Measurements from ENCODE around the gene OR56B1.

Gene OR56B1

DNA sequence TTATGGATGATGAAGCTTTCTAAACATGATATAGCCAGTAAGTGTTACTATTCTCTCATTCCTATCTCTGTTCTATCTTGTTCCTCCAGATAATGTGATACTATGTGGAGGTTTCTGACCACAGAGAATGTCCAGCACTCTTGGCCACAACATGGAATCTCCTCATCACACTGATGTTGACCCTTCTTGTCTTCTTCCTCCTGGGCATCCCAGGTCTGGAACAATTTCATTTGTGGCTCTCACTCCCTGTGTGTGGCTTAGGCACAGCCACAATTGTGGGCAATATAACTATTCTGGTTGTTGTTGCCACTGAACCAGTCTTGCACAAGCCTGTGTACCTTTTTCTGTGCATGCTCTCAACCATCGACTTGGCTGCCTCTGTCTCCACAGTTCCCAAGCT, 9.9 kb upstream of the OR56B1 start:
- TF ChIP-seq, protein P1, sequence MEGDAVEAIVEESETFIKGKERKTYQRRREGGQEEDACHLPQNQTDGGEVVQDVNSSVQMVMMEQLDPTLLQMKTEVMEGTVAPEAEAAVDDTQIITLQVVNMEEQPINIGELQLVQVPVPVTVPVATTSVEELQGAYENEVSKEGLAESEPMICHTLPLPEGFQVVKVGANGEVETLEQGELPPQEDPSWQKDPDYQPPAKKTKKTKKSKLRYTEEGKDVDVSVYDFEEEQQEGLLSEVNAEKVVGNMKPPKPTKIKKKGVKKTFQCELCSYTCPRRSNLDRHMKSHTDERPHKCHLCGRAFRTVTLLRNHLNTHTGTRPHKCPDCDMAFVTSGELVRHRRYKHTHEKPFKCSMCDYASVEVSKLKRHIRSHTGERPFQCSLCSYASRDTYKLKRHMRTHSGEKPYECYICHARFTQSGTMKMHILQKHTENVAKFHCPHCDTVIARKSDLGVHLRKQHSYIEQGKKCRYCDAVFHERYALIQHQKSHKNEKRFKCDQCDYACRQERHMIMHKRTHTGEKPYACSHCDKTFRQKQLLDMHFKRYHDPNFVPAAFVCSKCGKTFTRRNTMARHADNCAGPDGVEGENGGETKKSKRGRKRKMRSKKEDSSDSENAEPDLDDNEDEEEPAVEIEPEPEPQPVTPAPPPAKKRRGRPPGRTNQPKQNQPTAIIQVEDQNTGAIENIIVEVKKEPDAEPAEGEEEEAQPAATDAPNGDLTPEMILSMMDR (IDR thresholded peaks at IDR 0.05; ENCODE audit: low read length, missing control alignments), result no peak
- no peak overlapping the region for H3K4me3 ChIP-seq (replicated peaks; ENCODE audit: low read depth, low read length)
- DNase-seq (ENCODE audit: low read depth), result no peak

DNA sequence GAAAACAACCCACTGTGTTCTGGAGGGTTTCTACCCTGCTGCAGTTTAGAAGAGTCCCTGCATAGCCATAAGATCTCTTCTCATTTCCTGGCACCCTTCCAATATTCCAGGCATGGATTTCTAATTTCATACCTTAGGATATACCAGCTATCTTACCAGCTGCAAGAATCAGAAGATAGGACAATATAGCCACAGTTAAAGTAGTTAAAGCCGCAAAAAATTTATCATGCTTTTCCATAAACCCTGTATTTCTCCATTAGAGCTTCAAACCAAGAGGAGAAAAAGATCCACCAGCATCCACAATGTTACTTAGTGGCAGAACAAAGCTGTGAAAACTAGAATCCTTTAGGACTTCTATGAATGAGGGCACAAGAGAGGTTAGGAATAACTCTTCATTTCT, 8.6 kb upstream of the OR56B1 start:
- DNase-seq (ENCODE audit: low read depth), result no peak
- TF ChIP-seq, protein P1 (IDR thresholded peaks at IDR 0.05; ENCODE audit: low read length, missing control alignments), result no peak
- no peak overlapping the region for H3K4me3 ChIP-seq (replicated peaks; ENCODE audit: low read depth, low read length)

DNA sequence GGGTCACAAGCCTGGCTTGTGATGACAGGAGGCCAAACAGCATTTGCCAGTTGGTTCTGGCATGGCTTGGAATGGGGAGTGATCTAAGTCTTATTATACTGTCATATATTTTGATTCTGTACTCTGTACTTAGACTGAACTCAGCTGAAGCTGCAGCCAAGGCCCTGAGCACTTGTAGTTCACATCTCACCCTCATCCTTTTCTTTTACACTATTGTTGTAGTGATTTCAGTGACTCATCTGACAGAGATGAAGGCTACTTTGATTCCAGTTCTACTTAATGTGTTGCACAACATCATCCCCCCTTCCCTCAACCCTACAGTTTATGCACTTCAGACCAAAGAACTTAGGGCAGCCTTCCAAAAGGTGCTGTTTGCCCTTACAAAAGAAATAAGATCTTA, 843 bp downstream of the OR56B1 start:
- no peak overlapping the region for H3K4me3 ChIP-seq (replicated peaks; ENCODE audit: low read depth, low read length)
- peak; percentile 56 for DNase-seq (ENCODE audit: low read depth)
- TF ChIP-seq, protein P1 (IDR thresholded peaks at IDR 0.05; ENCODE audit: low read length, missing control alignments), result no peak

DNA sequence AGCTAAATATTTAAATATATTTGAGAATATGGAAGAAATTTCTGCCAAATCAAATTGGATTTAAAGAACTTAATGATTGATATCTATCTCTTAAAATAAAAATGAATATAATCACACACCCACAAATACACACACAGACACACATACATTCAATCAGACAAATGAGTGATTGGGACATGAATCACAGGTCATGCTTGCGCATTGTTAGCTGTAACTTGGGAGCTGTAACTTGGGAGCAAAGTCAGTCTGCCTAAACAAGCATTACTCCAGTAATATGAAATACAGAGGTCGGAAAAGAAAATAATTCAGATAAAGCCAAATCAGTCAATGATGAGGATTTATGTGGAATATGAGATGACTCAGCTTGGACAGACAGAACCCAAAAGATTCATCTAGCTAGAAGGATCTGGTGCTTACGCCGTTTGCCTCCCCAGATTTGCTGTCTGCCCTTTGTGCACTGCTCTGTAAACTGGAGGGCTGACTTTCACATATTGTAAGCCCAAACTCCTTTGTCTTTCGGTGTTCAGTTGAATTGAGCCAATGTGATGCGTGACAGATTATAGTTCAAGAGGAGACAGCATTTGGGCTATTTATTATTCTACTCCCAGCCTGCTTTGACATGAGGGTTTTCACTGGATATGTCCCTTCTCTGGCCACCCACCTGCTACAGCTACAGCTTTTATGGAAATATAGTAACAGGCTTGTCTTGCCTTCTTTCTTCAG, 1.6 kb downstream of the OR56B1 start:
- H3K4me3 ChIP-seq (replicated peaks; ENCODE audit: low read depth, low read length), result no peak overlapping the region
- TF ChIP-seq, protein P1 (IDR thresholded peaks at IDR 0.05; ENCODE audit: low read length, missing control alignments), result no peak
- no peak for DNase-seq (ENCODE audit: low read depth)

DNA sequence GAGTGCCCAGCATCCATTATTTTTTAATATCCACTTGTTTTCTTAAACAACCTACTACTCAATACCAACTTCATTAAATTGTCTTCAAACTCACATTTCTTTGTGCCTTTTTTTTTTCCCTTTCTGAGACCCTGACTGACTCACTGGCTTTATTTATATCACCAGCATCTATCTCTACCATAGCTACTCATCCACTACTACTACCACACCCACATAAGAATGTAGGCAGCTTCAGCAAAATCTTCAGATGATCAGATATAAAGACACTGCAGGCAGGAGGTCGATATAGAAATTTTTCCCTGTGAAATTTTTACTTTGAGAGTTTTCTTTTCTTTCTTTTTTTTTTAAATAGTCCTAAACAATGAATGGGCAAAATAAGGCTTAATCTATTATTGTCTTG, 2.2 kb downstream of the OR56B1 start:
- H3K4me3 ChIP-seq (replicated peaks; ENCODE audit: low read depth, low read length), result no peak overlapping the region
- DNase-seq (ENCODE audit: low read depth), result no peak
- TF ChIP-seq, protein P1 (IDR thresholded peaks at IDR 0.05; ENCODE audit: low read length, missing control alignments), result no peak

DNA sequence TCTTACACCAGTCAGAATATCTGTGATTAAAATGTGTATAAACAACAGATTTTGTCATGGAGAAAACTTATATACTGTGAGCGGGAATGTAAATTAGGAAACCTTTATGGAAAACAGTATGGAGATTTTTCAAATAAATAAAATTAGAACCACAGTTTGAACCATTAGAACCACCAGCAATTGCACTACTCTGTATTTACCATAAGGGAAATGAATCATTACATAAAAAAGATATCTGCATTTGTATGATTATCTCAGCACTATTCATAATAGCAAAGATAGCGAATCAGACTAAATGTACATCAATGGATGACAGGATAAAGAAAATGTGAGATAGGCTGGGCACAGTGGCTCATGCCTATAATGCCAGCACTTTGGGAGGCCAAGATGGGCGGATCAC, 10.4 kb downstream of the OR56B1 start:
- H3K4me3 ChIP-seq (replicated peaks; ENCODE audit: low read depth, low read length), result no peak overlapping the region
- DNase-seq (ENCODE audit: low read depth), result no peak
- TF ChIP-seq, protein P1 (IDR thresholded peaks at IDR 0.05; ENCODE audit: low read length, missing control alignments), result no peak

DNA sequence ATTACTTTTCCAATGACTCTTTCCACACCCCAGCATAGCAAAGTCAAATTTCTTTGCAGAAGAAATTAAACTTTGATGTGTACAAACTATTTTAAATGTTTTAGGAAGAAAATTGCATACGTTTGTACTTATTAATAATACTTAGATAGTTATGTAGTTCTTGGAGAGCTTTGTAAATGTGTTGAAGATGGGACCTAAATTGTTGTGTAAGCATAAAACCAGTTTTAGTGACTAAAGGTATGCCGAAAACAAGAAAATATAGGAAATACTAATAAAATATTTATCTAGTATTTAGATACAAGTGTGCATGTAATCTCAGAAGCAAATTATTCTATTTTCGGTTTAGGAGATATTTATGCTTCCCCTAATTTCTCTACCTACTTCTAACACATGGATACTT, 13.6 kb downstream of the OR56B1 start:
- H3K4me3 ChIP-seq (replicated peaks; ENCODE audit: low read depth, low read length), result no peak overlapping the region
- DNase-seq (ENCODE audit: low read depth), result no peak
- TF ChIP-seq, protein P1 (IDR thresholded peaks at IDR 0.05; ENCODE audit: low read length, missing control alignments), result no peak

Data from fibroblast of pulmonary artery (primary cell).